Activated CD4-positive, alpha-beta T cell treated with anti-CD3 and anti-CD28 coated beads for 36 hours (primary cell): ENCODE results near the gene PROZ. TPM values are rescaled to one million over a fixed set of nuclear protein-coding genes. Genes with fewer than 3 reads are reported as not detected.

ENCODE experiments used
- ATAC-seq: fragments of 200-7000 bp; cut with Tn5 transposase; one replicate; pipeline ENCODE4 v1.10.0; 2021; ENCODE audit warnings: mild to moderate bottlenecking, moderate library complexity
- CTCF ChIA-PET: fragments of 350-600 bp; sonication (Branson Sonifier 250); formaldehyde crosslinking; loops from one replicate; lab custom pipeline; 2021; ENCODE audit warnings: antibody characterized with exemption; lab: Charles Lee
- POLR2A ChIA-PET: fragments of 350-600 bp; sonication (Branson Sonifier 250); formaldehyde crosslinking; loops from one replicate; lab custom pipeline; 2021; ENCODE audit warnings: antibody characterized with exemption, inconsistent platforms; lab: Charles Lee
- DNase-seq: peaks from one replicate; pipeline ENCODE4 v3.0.0-alpha.2; 2020
- H3K27ac Mint-ChIP-seq: one replicate; pipeline ENCODE4 v1.8.0; 2021; ENCODE audit warnings: mixed read lengths
- H3K27me3 Mint-ChIP-seq: one replicate; pipeline ENCODE4 v1.8.0; 2021; ENCODE audit warnings: mixed read lengths
- H3K36me3 Mint-ChIP-seq: one replicate; pipeline ENCODE4 v1.8.0; 2021; ENCODE audit warnings: low read depth, mixed read lengths
- H3K4me1 Mint-ChIP-seq: one replicate; pipeline ENCODE4 v1.8.0; 2021; ENCODE audit warnings: mixed read lengths
- H3K4me3 Mint-ChIP-seq: one replicate; pipeline ENCODE4 v1.8.0; 2021; ENCODE audit warnings: mild to moderate bottlenecking, moderate library complexity, mixed read lengths
- H3K9me3 Mint-ChIP-seq: one replicate; pipeline ENCODE4 v1.8.0; 2021; ENCODE audit warnings: low read depth, mixed read lengths
- intact Hi-C, 2 experiments: fragments of 100-400 bp; cut with DNase I in 1 of 2; cut with micrococcal nuclease in 1 of 2; formaldehyde crosslinking; loops; one replicate each; pipeline versions ENCODE4 v1.14.2 to v1.15.1; 2022 to 2024; cut with DNase I, micrococcal nuclease
- total RNA-seq, 2 experiments: library from RNA; stranded (reverse); gene quantifications; one replicate each; pipeline ENCODE4 v1.2.3, GENCODE V29; 2021

PROZ gene
- total RNA-seq, 2 experiments from 2014 or later = not detected

- Mint-ChIP-seq H3K27me3 (no peaks in the 10 kb centered on the region), H3K4me1 (peaks cover 38% of the 10 kb centered on the region), H3K36me3 (peaks cover 58% of the 10 kb centered on the region), H3K9me3 (no peaks in the 10 kb centered on the region), H3K4me3 (no peak overlapping the region), H3K27ac (no peak overlapping the region)
- intact Hi-C loops = loop anchor here in 1 of 2 experiments (1.0 kb wide), 2 partner anchors 20 to 43 kb away; partner anchors contain the start of gene PCID2
- ChIA-PET POLR2A (no interaction called here), CTCF (interaction anchor here (0.6 to 0.8 kb wide), 3 partner anchors 20 to 211 kb away, joined by 3 to 4 read pairs (median 3); no protein-coding TSS in a partner anchor)
- DNase-seq (no peak), ATAC-seq (no peak)
These were observed 29.6 kb downstream of the PROZ start for GRCh38 chr13:113187883-113188665.

GRCh38 chr13:113190181-113190580 is 31.7 kb downstream of the PROZ start:
- no peak for ATAC-seq
- CTCF ChIA-PET = interaction anchor here (0.7 kb wide), 1 partner anchor 15 kb away, joined by 3 read pairs; no protein-coding TSS in a partner anchor
- Mint-ChIP-seq H3K9me3 (no peaks in the 10 kb centered on the region), H3K27ac (no peak overlapping the region), H3K4me1 (peaks cover 28% of the 10 kb centered on the region), H3K27me3 (no peaks in the 10 kb centered on the region), H3K36me3 (peaks cover 59% of the 10 kb centered on the region), H3K4me3 (no peak overlapping the region)
- POLR2A ChIA-PET = no interaction called here
- intact Hi-C loops = no loop called here
- no peak for DNase-seq

DNA sequence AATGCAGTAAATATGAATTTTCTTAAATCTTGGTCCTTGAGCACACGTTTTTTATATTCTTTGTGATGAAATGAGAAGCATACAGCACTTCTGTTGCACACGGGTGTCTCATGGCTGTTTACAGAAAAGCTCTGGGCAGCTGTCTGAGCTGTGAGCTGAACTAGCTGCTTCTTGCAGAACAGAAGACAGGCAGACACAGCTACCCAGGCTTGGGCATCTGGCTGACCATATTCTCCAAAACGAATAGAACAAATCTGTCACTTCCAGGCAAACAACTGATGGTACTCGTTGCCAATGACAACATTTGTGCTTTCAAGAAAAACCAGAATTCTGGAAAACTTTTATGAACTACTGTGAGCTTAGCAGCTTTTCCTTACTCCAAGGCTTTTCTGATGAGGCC is 33.8 kb downstream of the PROZ start:
- Mint-ChIP-seq H3K4me1 (peaks cover 11% of the 10 kb centered on the region), H3K27me3 (no peaks in the 10 kb centered on the region), H3K9me3 (no peaks in the 10 kb centered on the region), H3K36me3 (peaks cover 60% of the 10 kb centered on the region), H3K27ac (no peak overlapping the region), H3K4me3 (no peak overlapping the region)
- ATAC-seq = no peak
- ChIA-PET POLR2A (no interaction called here), CTCF (no interaction called here)
- DNase-seq = no peak
- intact Hi-C loops = no loop called here

- H3K36me3 Mint-ChIP-seq = peaks cover 60% of the 10 kb centered on the region
- ChIA-PET POLR2A (no interaction called here), CTCF (no interaction called here)
- intact Hi-C loops = no loop called here
- H3K9me3 Mint-ChIP-seq = no peaks in the 10 kb centered on the region
- peaks cover 5% of the 10 kb centered on the region for H3K4me1 Mint-ChIP-seq
- ATAC-seq (no peak), DNase-seq (no peak)
- no peak overlapping the region for H3K27ac Mint-ChIP-seq
- no peak overlapping the region for H3K4me3 Mint-ChIP-seq
- H3K27me3 Mint-ChIP-seq = no peaks in the 10 kb centered on the region
These were observed 34.5 kb downstream of the PROZ start for GRCh38 chr13:113192902-113193301.

DNA sequence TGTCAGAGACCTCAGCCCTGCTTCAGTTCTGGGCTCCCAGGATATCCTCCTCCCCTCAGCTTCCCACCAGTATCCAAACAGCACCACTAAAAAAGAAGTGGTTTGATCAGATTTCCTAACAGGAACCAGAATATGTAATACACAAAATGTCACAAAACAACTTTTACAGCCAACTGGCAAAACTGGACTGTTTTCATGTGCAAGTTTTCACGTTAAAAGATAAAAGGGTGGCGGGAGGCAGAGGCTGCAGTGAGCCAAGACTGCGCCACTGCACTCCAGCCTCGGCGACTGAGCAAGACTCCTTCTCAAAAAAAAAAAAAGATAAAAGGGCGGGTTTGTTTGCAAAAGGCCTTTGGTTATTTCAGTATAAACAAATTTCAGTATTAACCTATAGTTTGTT is 36.9 kb downstream of the PROZ start:
- H3K27me3 Mint-ChIP-seq = no peaks in the 10 kb centered on the region
- no peaks in the 10 kb centered on the region for H3K9me3 Mint-ChIP-seq
- DNase-seq (no peak), ATAC-seq (no peak)
- intact Hi-C loops = no loop called here
- H3K27ac Mint-ChIP-seq = no peak overlapping the region
- peaks cover 57% of the 10 kb centered on the region for H3K36me3 Mint-ChIP-seq
- POLR2A ChIA-PET = no interaction called here
- no peaks in the 10 kb centered on the region for H3K4me1 Mint-ChIP-seq
- H3K4me3 Mint-ChIP-seq = no peak overlapping the region
- CTCF ChIA-PET = no interaction called here

DNA sequence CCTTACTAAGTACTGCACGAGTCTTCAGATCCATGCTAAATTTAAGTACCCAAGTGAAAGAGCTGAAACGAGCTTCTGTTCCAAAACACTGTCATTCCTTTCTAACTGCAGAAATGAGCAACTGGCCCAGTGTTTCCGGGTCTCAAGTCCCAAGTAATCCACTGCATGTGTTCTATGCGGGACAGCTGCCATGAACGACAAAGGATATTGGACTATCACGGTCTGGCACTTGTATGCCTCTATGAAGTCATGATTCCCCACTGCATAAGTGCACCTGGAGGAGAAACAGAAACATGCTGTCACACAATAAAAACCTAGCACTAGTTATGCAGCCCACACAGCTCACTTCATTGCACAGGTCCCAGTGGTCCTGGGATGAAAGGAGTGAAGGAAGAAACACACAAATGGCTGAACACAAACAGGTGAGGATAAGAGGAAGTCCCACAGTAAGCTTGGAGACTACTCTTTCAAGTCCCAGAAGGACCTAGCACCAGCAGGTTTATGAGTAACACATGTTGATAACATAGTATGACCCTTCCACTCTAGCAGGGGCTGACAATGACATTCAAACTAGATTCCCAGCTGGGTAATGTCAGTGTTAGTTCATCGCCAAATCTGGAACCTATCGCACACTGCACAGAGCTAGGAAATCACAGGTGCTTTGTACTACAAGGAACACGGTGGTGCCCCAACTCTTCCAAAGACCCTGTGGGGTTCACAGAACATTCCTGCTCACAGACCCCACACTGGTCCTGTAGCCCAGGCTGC is 38.7 kb downstream of the PROZ start:
- H3K27me3 Mint-ChIP-seq = no peaks in the 10 kb centered on the region
- H3K36me3 Mint-ChIP-seq = peaks cover 59% of the 10 kb centered on the region
- DNase-seq (no peak), ATAC-seq (no peak)
- H3K4me3 Mint-ChIP-seq = no peak overlapping the region
- intact Hi-C loops = no loop called here
- H3K4me1 Mint-ChIP-seq = peaks cover 6% of the 10 kb centered on the region
- H3K9me3 Mint-ChIP-seq = no peaks in the 10 kb centered on the region
- CTCF ChIA-PET = no interaction called here
- POLR2A ChIA-PET = no interaction called here
- H3K27ac Mint-ChIP-seq = no peak overlapping the region

DNA sequence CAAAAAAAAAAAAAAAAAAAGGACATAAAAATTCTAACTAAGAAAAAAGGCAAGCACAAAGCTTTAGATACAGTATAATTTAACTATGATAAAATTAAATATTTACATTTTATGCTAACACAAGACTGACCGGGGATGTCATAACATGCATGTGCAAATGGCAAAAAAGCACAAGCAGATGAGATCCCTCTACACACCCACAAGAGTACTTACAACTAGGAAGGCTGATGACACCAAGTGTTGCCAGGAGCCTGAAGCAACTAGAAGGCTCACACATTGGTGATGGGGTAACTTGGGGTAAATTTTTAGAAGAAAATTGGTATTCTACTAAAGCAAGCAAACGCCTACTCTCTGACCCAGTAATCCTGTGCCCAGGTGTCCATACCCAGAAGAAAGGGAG is 43.4 kb downstream of the PROZ start:
- no peak for ATAC-seq
- no peak overlapping the region for H3K27ac Mint-ChIP-seq
- POLR2A ChIA-PET = no interaction called here
- no peaks in the 10 kb centered on the region for H3K9me3 Mint-ChIP-seq
- no peak for DNase-seq
- peaks cover 55% of the 10 kb centered on the region for H3K36me3 Mint-ChIP-seq
- H3K4me3 Mint-ChIP-seq = no peak overlapping the region
- H3K4me1 Mint-ChIP-seq = peaks cover 48% of the 10 kb centered on the region
- CTCF ChIA-PET = interaction anchor here (1.0 kb wide), 1 partner anchor 18 kb away, joined by 3 read pairs; no protein-coding TSS in a partner anchor
- H3K27me3 Mint-ChIP-seq = no peaks in the 10 kb centered on the region
- intact Hi-C loops = loop anchor here in 1 of 2 experiments (10.0 kb wide), 1 partner anchor 863 kb away; no protein-coding TSS in a partner anchor

GRCh38 chr13:113202912-113203311 is 44.5 kb downstream of the PROZ start:
- H3K36me3 Mint-ChIP-seq = peaks cover 54% of the 10 kb centered on the region
- no peak overlapping the region for H3K27ac Mint-ChIP-seq
- intact Hi-C loops = loop anchor here in 1 of 2 experiments (10.0 kb wide), 1 partner anchor 862 kb away; no protein-coding TSS in a partner anchor
- ChIA-PET CTCF (no interaction called here), POLR2A (no interaction called here)
- H3K4me3 Mint-ChIP-seq = no peak overlapping the region
- ATAC-seq (no peak), DNase-seq (no peak)
- H3K4me1 Mint-ChIP-seq = peaks cover 57% of the 10 kb centered on the region
- H3K27me3 Mint-ChIP-seq = no peaks in the 10 kb centered on the region
- no peaks in the 10 kb centered on the region for H3K9me3 Mint-ChIP-seq

GRCh38 chr13:113203507-113204377 is 45.3 kb downstream of the PROZ start:
- peak overlapping the region; percentile 13 for H3K27ac Mint-ChIP-seq
- CTCF ChIA-PET = no interaction called here
- POLR2A ChIA-PET = interaction anchor here (0.6 kb wide), 1 partner anchor 174 kb away, joined by 3 read pairs; no protein-coding TSS in a partner anchor
- peaks cover 57% of the 10 kb centered on the region for H3K4me1 Mint-ChIP-seq
- H3K27me3 Mint-ChIP-seq = no peaks in the 10 kb centered on the region
- H3K9me3 Mint-ChIP-seq = no peaks in the 10 kb centered on the region
- ATAC-seq (no peak), DNase-seq (no peak)
- intact Hi-C loops = loop anchor here in 1 of 2 experiments (10.0 kb wide), 1 partner anchor 861 kb away; no protein-coding TSS in a partner anchor
- H3K36me3 Mint-ChIP-seq = peaks cover 50% of the 10 kb centered on the region
- no peak overlapping the region for H3K4me3 Mint-ChIP-seq

- intact Hi-C loops = loop anchor here in 1 of 2 experiments (10.0 kb wide), 1 partner anchor 860 kb away; no protein-coding TSS in a partner anchor
- ATAC-seq = no peak
- CTCF ChIA-PET = no interaction called here
- peaks cover 57% of the 10 kb centered on the region for H3K4me1 Mint-ChIP-seq
- H3K4me3 Mint-ChIP-seq = no peak overlapping the region
- no peaks in the 10 kb centered on the region for H3K27me3 Mint-ChIP-seq
- POLR2A ChIA-PET = no interaction called here
- no peak for DNase-seq
- peak overlapping the region; percentile 73 for H3K27ac Mint-ChIP-seq
- no peaks in the 10 kb centered on the region for H3K9me3 Mint-ChIP-seq
- peaks cover 46% of the 10 kb centered on the region for H3K36me3 Mint-ChIP-seq
These were observed 45.9 kb downstream of the PROZ start for GRCh38 chr13:113204378-113204734.
